ENCODE results near the gene HDAC9.

- TF ChIP-seq CTCF (IDR thresholded peaks at IDR 0.05; ENCODE audit: poor library complexity) (no peak), EZH2phosphoT487 (IDR thresholded peaks at IDR 0.05; ENCODE audit: low read depth, severe bottlenecking, unreplicated experiment) (no peak)
Observed at GRCh38 chr7:18960725-18961124, 465.2 kb downstream of the HDAC9 start.

Measured in hepatocyte (in vitro differentiated cells).